Natural killer cell (primary cell): Measurements from ENCODE around the gene CDK5RAP1. TPM values are rescaled to one million over a fixed set of nuclear protein-coding genes. Genes with fewer than 3 reads are reported as not detected.

Source experiments
- ATAC-seq, 3 donors: fragments of 150-1000 bp in 2 of 3; fragments of 200-7000 bp in 1 of 3; cut with Tn5 transposase; 1 replicate in 1 of 3; 2 replicates in 2 of 3; pipeline ENCODE4 v1.10.0; 2021; ENCODE audit warnings: mild to moderate bottlenecking in 2 of 3, moderate library complexity in 2 of 3
- DNase-seq, 2 donors: peaks; one replicate each; pipeline versions ENCODE4 v3.0.0 to v3.0.0-alpha.2; 2013 to 2021; ENCODE audit warnings: mixed read lengths in 1 of 2
- H3K27ac ChIP-seq: one replicate; pipeline ENCODE4 v1.5.1; 2013; ENCODE audit warnings: mild to moderate bottlenecking, low read length
- H3K27me3 ChIP-seq: one replicate; pipeline ENCODE4 v1.6.1; 2013; ENCODE audit warnings: low read length; ENCODE audit not compliant: control insufficient read depth, insufficient read depth
- H3K36me3 ChIP-seq: one replicate; pipeline ENCODE4 v1.6.1; 2013; ENCODE audit warnings: low read length; ENCODE audit not compliant: control insufficient read depth, insufficient read depth
- H3K4me1 ChIP-seq: one replicate; pipeline ENCODE4 v1.6.1; 2013; ENCODE audit warnings: low read length; ENCODE audit not compliant: control insufficient read depth, insufficient read depth
- H3K4me3 ChIP-seq: one replicate; pipeline ENCODE4 v1.5.1; 2013; ENCODE audit warnings: low read length
- H3K9me3 ChIP-seq: one replicate; pipeline ENCODE4 v1.6.1; 2013; ENCODE audit warnings: low read length; ENCODE audit not compliant: control insufficient read depth, insufficient read depth
- H3K27ac Mint-ChIP-seq, 2 donors: one replicate each; pipeline ENCODE4 v1.8.0; 2022; ENCODE audit warnings: mild to moderate bottlenecking in 2 of 2, mixed read lengths in 2 of 2, moderate library complexity in 1 of 2
- H3K27me3 Mint-ChIP-seq, 2 donors: one replicate each; pipeline ENCODE4 v1.8.0; 2022; ENCODE audit warnings: low read depth in 2 of 2, mixed read lengths in 2 of 2
- H3K36me3 Mint-ChIP-seq: one replicate; pipeline ENCODE4 v1.8.0; 2022; ENCODE audit warnings: mixed read lengths
- H3K4me1 Mint-ChIP-seq, 2 donors: one replicate each; pipeline ENCODE4 v1.8.0; 2022; ENCODE audit warnings: mixed read lengths in 2 of 2
- H3K4me3 Mint-ChIP-seq: one replicate; pipeline ENCODE4 v1.8.0; 2022; ENCODE audit warnings: mild to moderate bottlenecking, moderate library complexity, mixed read lengths
- H3K9me3 Mint-ChIP-seq, 2 donors: one replicate each; pipeline ENCODE4 v1.8.0; 2022; ENCODE audit warnings: mixed read lengths in 2 of 2
- WGBS: methylation state at CpG from one replicate; pipeline ENCODE4 v1.1.7; 2013; ENCODE audit warnings: missing lambda C conversion rate; ENCODE audit not compliant: insufficient coverage; 5-methylcytosine and 5-hydroxymethylcytosine counted together
- intact Hi-C: fragments of 100-400 bp; cut with micrococcal nuclease; formaldehyde crosslinking; loops from one replicate; pipeline ENCODE4 v1.14.2; 2022
- total RNA-seq, 4 donors: library from RNA; stranded (reverse); fragments of 120-200 nt in 1 of 4; gene quantifications; one replicate each; pipeline versions ENCODE4 v1.2.3 to v1.2.4, GENCODE V29; 2013 to 2022
- TF ChIP-seq, protein P1 (sequence below): fragments of 200-600 bp; IDR thresholded peaks from one replicate; pipeline ENCODE4 v1.8.0; 2022; ENCODE audit warnings: antibody characterized with exemption

CDK5RAP1 gene
- total RNA-seq, 3 donors from 2014 or later (not counting 1 experiment from before 2014, with no cell fraction given), result 59.7 to 71.5 (median 62.6) TPM

DNA sequence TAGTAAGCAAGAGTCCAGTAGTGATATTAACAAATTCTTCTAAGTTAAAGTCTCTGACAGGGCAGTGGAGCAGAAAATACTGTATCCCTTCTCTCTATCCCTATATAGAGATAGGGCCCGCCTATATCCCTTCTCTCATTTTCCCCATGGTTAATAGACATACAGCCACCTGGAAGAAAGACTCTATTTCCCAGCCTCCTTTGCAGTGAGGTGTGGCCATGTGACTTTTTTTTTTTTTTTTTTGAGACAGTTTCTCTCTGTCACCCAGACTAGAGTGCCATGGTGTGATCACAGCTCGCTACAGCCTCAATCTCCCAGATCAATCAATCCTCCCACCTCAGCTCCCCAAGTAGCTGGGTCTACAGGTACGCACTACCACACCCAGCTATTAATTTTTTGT, 16.7 kb upstream of the CDK5RAP1 start:
- H3K27ac ChIP-seq, result no peak overlapping the region
- intact Hi-C loops, result no loop called here
- no peaks in the 10 kb centered on the region for H3K27me3 ChIP-seq
- 88% methylated on average over 1 of the region's 3 CpGs for WGBS
- no peak overlapping the region for H3K4me3 Mint-ChIP-seq
- no peaks in the 10 kb centered on the region for H3K36me3 Mint-ChIP-seq
- DNase-seq (no peak), ATAC-seq (no peak)
- no peaks in the 10 kb centered on the region for H3K9me3 Mint-ChIP-seq
- TF ChIP-seq, protein P1, sequence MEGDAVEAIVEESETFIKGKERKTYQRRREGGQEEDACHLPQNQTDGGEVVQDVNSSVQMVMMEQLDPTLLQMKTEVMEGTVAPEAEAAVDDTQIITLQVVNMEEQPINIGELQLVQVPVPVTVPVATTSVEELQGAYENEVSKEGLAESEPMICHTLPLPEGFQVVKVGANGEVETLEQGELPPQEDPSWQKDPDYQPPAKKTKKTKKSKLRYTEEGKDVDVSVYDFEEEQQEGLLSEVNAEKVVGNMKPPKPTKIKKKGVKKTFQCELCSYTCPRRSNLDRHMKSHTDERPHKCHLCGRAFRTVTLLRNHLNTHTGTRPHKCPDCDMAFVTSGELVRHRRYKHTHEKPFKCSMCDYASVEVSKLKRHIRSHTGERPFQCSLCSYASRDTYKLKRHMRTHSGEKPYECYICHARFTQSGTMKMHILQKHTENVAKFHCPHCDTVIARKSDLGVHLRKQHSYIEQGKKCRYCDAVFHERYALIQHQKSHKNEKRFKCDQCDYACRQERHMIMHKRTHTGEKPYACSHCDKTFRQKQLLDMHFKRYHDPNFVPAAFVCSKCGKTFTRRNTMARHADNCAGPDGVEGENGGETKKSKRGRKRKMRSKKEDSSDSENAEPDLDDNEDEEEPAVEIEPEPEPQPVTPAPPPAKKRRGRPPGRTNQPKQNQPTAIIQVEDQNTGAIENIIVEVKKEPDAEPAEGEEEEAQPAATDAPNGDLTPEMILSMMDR, result no peak
- no peaks in the 10 kb centered on the region for H3K36me3 ChIP-seq
- no peak overlapping the region for H3K4me3 ChIP-seq
- H3K27ac Mint-ChIP-seq, result no peak overlapping the region
- no peaks in the 10 kb centered on the region for H3K27me3 Mint-ChIP-seq
- peaks cover 0 to 5% of the 10 kb centered on the region in 2 donors for H3K4me1 Mint-ChIP-seq
- H3K4me1 ChIP-seq, result no peaks in the 10 kb centered on the region
- H3K9me3 ChIP-seq, result no peaks in the 10 kb centered on the region

DNA sequence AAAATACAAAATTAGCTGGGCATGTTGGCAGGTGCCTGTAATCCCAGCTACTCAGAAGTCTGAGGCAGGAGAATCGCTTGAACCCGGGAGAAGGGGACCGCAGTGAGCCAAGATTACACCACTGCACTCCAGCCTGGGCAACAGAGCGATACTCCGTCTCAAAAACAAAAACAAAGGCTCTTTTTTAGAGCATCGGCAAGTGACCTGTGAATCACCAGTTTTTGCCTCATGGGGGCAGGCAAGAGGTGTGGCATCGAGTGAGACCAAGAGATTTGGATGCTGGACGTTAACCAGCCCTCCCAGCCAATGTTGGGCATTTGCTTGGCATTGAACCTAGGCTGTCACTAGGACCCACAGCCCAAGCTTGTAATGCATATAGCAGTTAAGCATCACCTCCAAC, 14.6 kb upstream of the CDK5RAP1 start:
- no peaks in the 10 kb centered on the region for H3K36me3 ChIP-seq
- TF ChIP-seq, protein P1, result peak; percentile 15
- Mint-ChIP-seq H3K9me3 (no peaks in the 10 kb centered on the region), H3K27ac (no peak overlapping the region), H3K27me3 (no peaks in the 10 kb centered on the region), H3K36me3 (no peaks in the 10 kb centered on the region), H3K4me3 (no peak overlapping the region), H3K4me1 (peaks cover 0 to 5% of the 10 kb centered on the region in 2 donors)
- H3K27me3 ChIP-seq, result no peaks in the 10 kb centered on the region
- peak in 1 of 3 donors; percentile 14 for ATAC-seq
- no peaks in the 10 kb centered on the region for H3K9me3 ChIP-seq
- H3K4me3 ChIP-seq, result no peak overlapping the region
- no peak overlapping the region for H3K27ac ChIP-seq
- intact Hi-C loops, result no loop called here
- WGBS, result 74% methylated on average over 8 of the region's 8 CpGs
- peak in 1 of 2 donors; percentile 32 for DNase-seq
- no peaks in the 10 kb centered on the region for H3K4me1 ChIP-seq

DNA sequence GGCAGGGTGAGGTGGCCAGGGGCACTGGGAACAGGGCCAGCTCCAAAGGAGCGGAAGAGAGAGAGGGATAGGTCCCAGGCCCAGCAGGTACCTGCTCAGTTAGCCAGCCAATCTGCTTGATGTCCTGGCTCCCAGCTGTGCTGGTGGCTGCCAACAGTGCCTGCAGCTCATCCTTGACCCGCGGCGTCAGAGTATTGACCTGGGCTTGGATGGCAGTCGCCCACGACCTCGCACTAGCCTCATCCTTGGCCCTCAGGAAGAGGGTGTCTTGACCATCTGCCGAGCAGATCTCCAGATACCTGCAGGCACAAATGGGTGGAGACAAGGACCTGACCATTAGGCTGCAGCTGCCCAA, 11.1 kb upstream of the CDK5RAP1 start:
- no peaks in the 10 kb centered on the region for H3K4me1 Mint-ChIP-seq
- H3K9me3 Mint-ChIP-seq, result no peaks in the 10 kb centered on the region
- ATAC-seq (no peak), DNase-seq (no peak)
- Histone ChIP-seq H3K4me1 (peaks cover 15% of the 10 kb centered on the region), H3K4me3 (no peak overlapping the region), H3K36me3 (no peaks in the 10 kb centered on the region), H3K27me3 (no peaks in the 10 kb centered on the region), H3K9me3 (no peaks in the 10 kb centered on the region), H3K27ac (no peak overlapping the region)
- H3K4me3 Mint-ChIP-seq, result no peak overlapping the region
- TF ChIP-seq, protein P1, result no peak
- WGBS, result 96% methylated on average over 8 of the region's 8 CpGs
- H3K27ac Mint-ChIP-seq, result no peak overlapping the region
- intact Hi-C loops, result no loop called here
- no peaks in the 10 kb centered on the region for H3K36me3 Mint-ChIP-seq
- H3K27me3 Mint-ChIP-seq, result no peaks in the 10 kb centered on the region

DNA sequence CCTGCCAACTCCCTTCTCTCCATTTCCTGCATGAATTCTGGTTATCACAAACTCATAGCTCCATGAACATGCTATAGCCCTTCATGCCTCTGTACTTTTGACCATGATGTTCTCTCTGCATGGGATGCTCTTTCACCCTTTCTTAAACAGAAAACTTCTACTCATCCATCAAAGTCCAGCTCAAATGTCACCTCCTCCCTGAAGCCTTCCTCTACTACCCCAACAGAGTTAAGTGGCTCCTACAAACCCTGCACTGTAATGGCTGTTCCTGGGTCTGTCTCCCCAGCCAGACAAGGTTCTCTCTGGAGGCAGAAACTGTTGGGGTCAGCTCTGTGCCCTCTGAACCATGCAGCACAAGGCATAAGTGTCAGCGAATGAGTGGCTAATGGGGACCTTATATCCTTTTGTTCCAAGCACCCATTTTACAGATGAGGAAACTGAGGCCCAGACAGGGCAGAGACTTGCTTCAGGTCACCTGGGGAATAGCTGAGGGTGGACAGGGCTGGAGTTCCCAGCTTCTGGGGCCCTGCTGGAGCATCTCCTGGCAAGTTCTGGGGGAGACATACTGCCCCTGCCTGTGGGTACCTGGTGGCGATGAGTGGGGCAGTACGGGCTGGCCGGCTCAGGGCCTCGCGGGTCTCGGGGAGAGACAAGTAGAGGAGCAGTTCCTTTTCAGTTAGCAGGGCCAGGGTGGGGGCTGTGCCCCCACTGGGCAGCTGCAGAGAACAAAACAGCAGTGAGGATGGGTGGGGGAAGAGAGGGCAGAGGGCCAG, 10.6 kb upstream of the CDK5RAP1 start:
- Histone ChIP-seq H3K4me3 (no peak overlapping the region), H3K9me3 (no peaks in the 10 kb centered on the region), H3K36me3 (no peaks in the 10 kb centered on the region), H3K27ac (no peak overlapping the region), H3K27me3 (no peaks in the 10 kb centered on the region), H3K4me1 (peaks cover 17% of the 10 kb centered on the region)
- H3K36me3 Mint-ChIP-seq, result no peaks in the 10 kb centered on the region
- no peaks in the 10 kb centered on the region for H3K4me1 Mint-ChIP-seq
- no peaks in the 10 kb centered on the region for H3K9me3 Mint-ChIP-seq
- H3K27me3 Mint-ChIP-seq, result no peaks in the 10 kb centered on the region
- DNase-seq (no peak), ATAC-seq (no peak)
- 97% methylated on average over 7 of the region's 7 CpGs for WGBS
- TF ChIP-seq, protein P1, result no peak
- no peak overlapping the region for H3K27ac Mint-ChIP-seq
- intact Hi-C loops, result no loop called here
- no peak overlapping the region for H3K4me3 Mint-ChIP-seq
